Loucy (cell line): Measurements from ENCODE around the gene SNX10.

Experiments
- H2AFZ ChIP-seq: fragments of 200-600 bp; sonication (generic); 2 replicates; pipeline ENCODE4 v1.6.0; 2016; ENCODE audit warnings: antibody characterized with exemption, mild to moderate bottlenecking, low read length, moderate library complexity
- H3F3A ChIP-seq: fragments of 200-600 bp; 2 replicates; pipeline ENCODE4 v1.6.0; 2016; ENCODE audit warnings: antibody characterized with exemption, low read depth, mild to moderate bottlenecking
- H3K27me3 ChIP-seq: fragments of 200-600 bp; sonication (generic); 2 replicates; pipeline ENCODE4 v1.6.1; 2014; ENCODE audit warnings: low read length, mild to moderate bottlenecking; ENCODE audit not compliant: insufficient read depth, poor library complexity, severe bottlenecking
- H3K36me3 ChIP-seq: fragments of 200-600 bp; sonication (generic); 2 replicates; pipeline ENCODE4 v1.6.1; 2016; ENCODE audit warnings: low read length; ENCODE audit not compliant: insufficient read depth
- H3K4me1 ChIP-seq: fragments of 200-600 bp; sonication (generic); 2 replicates; pipeline ENCODE4 v1.5.1; 2014; ENCODE audit warnings: low read length, mild to moderate bottlenecking; ENCODE audit not compliant: insufficient read depth, poor library complexity, severe bottlenecking
- H3K4me2 ChIP-seq: fragments of 200-600 bp; sonication (generic); 2 replicates; pipeline ENCODE4 v1.6.0; 2014; ENCODE audit warnings: antibody characterized with exemption, low read length, low read depth, mild to moderate bottlenecking; ENCODE audit not compliant: poor library complexity, severe bottlenecking
- H3K4me3 ChIP-seq: fragments of 200-600 bp; sonication (generic); 2 replicates; pipeline ENCODE4 v1.5.1; 2014; ENCODE audit warnings: low read length, mild to moderate bottlenecking, mixed read lengths; ENCODE audit not compliant: poor library complexity, severe bottlenecking
- H3K79me2 ChIP-seq: fragments of 200-600 bp; sonication (generic); 2 replicates; pipeline ENCODE4 v1.6.1; 2014; ENCODE audit warnings: low read length; ENCODE audit not compliant: insufficient read depth
- H3K9ac ChIP-seq: fragments of 200-600 bp; sonication (generic); 2 replicates; pipeline ENCODE4 v1.6.0; 2014; ENCODE audit warnings: mild to moderate bottlenecking, low read depth, low read length, moderate library complexity; ENCODE audit not compliant: poor library complexity, severe bottlenecking
- H3K9me2 ChIP-seq: fragments of 200-600 bp; sonication (generic); replicated peaks from 2 replicates; pipeline ENCODE4 v1.6.1; 2016; ENCODE audit warnings: low read depth, low read length, mixed read lengths
- H3K9me3 ChIP-seq: fragments of 200-600 bp; sonication (generic); 2 replicates; pipeline ENCODE4 v1.6.1; 2014; ENCODE audit warnings: mild to moderate bottlenecking, antibody characterized with exemption, low read length, low read depth; ENCODE audit not compliant: insufficient read depth
- H4K20me1 ChIP-seq: fragments of 200-600 bp; sonication (generic); 2 replicates; pipeline ENCODE4 v1.6.0; 2014; ENCODE audit warnings: antibody characterized with exemption, low read length, mild to moderate bottlenecking; ENCODE audit not compliant: insufficient read depth, poor library complexity, severe bottlenecking
- EZH2phosphoT487 ChIP-seq: fragments of 200-600 bp; IDR thresholded peaks from 2 replicates; pipeline ENCODE4 v1.6.1; 2018; ENCODE audit warnings: antibody characterized with exemption, mild to moderate bottlenecking, moderate library complexity, borderline replicate concordance
- TF ChIP-seq, protein P1 (sequence below): fragments of 200-600 bp; sonication (generic); conservative IDR thresholded peaks from 2 replicates; pipeline ENCODE4 v1.5.1; 2014; ENCODE audit warnings: mild to moderate bottlenecking, antibody characterized with exemption, low read length

Gene SNX10

GRCh38 chr7:26343837-26344236, 52.2 kb downstream of the SNX10 start:
- H3K4me2 ChIP-seq = no peak overlapping the region
- H3K36me3 ChIP-seq = peaks cover 25% of the 10 kb centered on the region; the same call in 1 of the 2 replicates
- H2AFZ ChIP-seq = no peak overlapping the region
- H3K27me3 ChIP-seq = no peaks in the 10 kb centered on the region
- no peak overlapping the region for H3K9ac ChIP-seq
- H3K79me2 ChIP-seq = peaks cover 29% of the 10 kb centered on the region; the same call in 1 of the 2 replicates
- H4K20me1 ChIP-seq = no peaks in the 10 kb centered on the region
- no peaks in the 10 kb centered on the region for H3K9me2 ChIP-seq
- H3K9me3 ChIP-seq = no peaks in the 10 kb centered on the region
- no peaks in the 10 kb centered on the region for H3F3A ChIP-seq
- peaks cover 5% of the 10 kb centered on the region for H3K4me1 ChIP-seq
- no peak overlapping the region for H3K4me3 ChIP-seq
- TF ChIP-seq, protein P1, sequence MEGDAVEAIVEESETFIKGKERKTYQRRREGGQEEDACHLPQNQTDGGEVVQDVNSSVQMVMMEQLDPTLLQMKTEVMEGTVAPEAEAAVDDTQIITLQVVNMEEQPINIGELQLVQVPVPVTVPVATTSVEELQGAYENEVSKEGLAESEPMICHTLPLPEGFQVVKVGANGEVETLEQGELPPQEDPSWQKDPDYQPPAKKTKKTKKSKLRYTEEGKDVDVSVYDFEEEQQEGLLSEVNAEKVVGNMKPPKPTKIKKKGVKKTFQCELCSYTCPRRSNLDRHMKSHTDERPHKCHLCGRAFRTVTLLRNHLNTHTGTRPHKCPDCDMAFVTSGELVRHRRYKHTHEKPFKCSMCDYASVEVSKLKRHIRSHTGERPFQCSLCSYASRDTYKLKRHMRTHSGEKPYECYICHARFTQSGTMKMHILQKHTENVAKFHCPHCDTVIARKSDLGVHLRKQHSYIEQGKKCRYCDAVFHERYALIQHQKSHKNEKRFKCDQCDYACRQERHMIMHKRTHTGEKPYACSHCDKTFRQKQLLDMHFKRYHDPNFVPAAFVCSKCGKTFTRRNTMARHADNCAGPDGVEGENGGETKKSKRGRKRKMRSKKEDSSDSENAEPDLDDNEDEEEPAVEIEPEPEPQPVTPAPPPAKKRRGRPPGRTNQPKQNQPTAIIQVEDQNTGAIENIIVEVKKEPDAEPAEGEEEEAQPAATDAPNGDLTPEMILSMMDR = no peak

DNA sequence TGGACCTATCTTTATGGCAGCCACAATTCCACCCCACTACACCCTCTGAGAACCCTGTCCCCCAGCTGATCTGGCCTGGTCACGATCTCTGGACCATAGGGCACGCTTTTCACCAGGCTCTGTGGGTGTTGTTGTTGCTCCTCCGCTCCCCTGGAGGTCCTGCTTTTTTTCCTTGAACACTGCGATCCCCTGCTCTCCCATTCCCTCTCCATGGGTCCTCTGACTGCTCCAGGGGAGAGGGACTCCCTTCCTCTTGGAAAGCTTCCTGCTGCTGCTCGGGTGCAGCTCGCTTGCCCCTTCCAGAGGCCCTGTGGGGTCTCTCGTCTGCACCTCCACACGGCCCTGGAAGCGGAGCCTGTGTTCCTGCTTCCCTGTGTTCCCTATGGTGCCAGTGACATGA, 53.5 kb downstream of the SNX10 start:
- no peaks in the 10 kb centered on the region for H3K9me3 ChIP-seq
- no peak overlapping the region for H3K4me2 ChIP-seq
- no peak overlapping the region for H3K4me3 ChIP-seq
- H4K20me1 ChIP-seq = no peaks in the 10 kb centered on the region
- H3K9me2 ChIP-seq = no peaks in the 10 kb centered on the region
- H2AFZ ChIP-seq = no peak overlapping the region
- H3K4me1 ChIP-seq = peaks cover 5% of the 10 kb centered on the region
- H3K79me2 ChIP-seq = peaks cover 29% of the 10 kb centered on the region; the same call in 1 of the 2 replicates
- no peaks in the 10 kb centered on the region for H3F3A ChIP-seq
- no peak overlapping the region for H3K9ac ChIP-seq
- H3K27me3 ChIP-seq = no peaks in the 10 kb centered on the region
- TF ChIP-seq, protein P1 = no peak
- no peak for TF ChIP-seq EZH2phosphoT487
- peaks cover 32% of the 10 kb centered on the region; the same call in 1 of the 2 replicates for H3K36me3 ChIP-seq

DNA sequence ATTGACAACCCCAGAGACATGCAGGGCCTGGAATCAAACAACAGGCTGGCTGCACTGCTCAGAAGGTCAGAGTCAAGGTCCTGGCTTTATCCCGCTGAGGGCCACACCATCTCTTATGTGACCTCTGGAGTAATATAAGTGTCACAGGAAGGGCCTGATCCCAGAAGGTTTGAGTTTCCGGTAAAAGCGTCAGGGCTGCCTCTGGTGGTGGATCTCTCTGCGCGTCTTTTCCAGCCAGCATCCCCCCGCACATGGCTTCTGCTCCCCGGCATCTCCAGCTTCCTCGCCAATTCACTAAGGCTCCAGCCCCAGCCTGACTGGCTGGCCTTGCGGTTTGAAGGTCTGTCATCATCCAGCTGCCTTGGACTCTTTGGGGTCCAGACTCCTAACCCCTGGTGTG, 54.2 kb downstream of the SNX10 start:
- H3K9me2 ChIP-seq = no peaks in the 10 kb centered on the region
- H2AFZ ChIP-seq = no peak overlapping the region

More for the DNA sequence above, 54.2 kb downstream of the SNX10 start:
- Histone ChIP-seq H3K4me2 (no peak overlapping the region), H3F3A (no peaks in the 10 kb centered on the region), H4K20me1 (no peaks in the 10 kb centered on the region), H3K9ac (no peak overlapping the region), H3K36me3 (peaks cover 34% of the 10 kb centered on the region; the same call in 1 of the 2 replicates), H3K27me3 (no peaks in the 10 kb centered on the region), H3K4me3 (no peak overlapping the region), H3K9me3 (no peaks in the 10 kb centered on the region), H3K4me1 (no peaks in the 10 kb centered on the region), H3K79me2 (peaks cover 24% of the 10 kb centered on the region; the same call in 1 of the 2 replicates)
- no peak for TF ChIP-seq EZH2phosphoT487
- TF ChIP-seq, protein P1 = peak; percentile 31
